K562 (cell line): ENCODE measurements around the gene CD300A. TPM values are rescaled to one million over a fixed set of nuclear protein-coding genes. Genes with fewer than 3 reads are reported as not detected.
A peak's percentile ranks its signal among the peaks of the same experiment; 100 is the strongest.

Source experiments
- ATF6 ChIP-seq: sonication (generic); formaldehyde crosslinking; IDR thresholded peaks from 2 replicates; pipeline ENCODE4 v1.4.0; 2020; ENCODE audit warnings: mild to moderate bottlenecking, missing genetic modification reagents
- BCOR ChIP-seq: fragments of 450-650 bp; IDR thresholded peaks from 2 replicates; pipeline ENCODE4 v1.6.1; 2016
- C11orf30 ChIP-seq: fragments of 450-650 bp; IDR thresholded peaks from 2 replicates; pipeline ENCODE4 v1.6.1; 2016; ENCODE audit warnings: low read depth, mild to moderate bottlenecking
- CREM ChIP-seq: IDR thresholded peaks from 2 replicates; pipeline ENCODE4 v1.6.1; 2014; ENCODE audit warnings: antibody characterized with exemption, low read depth
- JUNB ChIP-seq: fragments of 450-650 bp; formaldehyde crosslinking; conservative IDR thresholded peaks from 2 replicates; pipeline ENCODE4 v1.4.0; 2020; ENCODE audit warnings: mild to moderate bottlenecking
- KDM5B ChIP-seq: fragments of 200-600 bp; sonication (generic); IDR thresholded peaks from 2 replicates; pipeline ENCODE4 v1.6.1; 2012; ENCODE audit warnings: low read depth, mild to moderate bottlenecking, moderate library complexity, low read length, control low read depth, inconsistent platforms; ENCODE audit not compliant: insufficient replicate concordance
- SRSF1 ChIP-seq: fragments of 200-400 bp; formaldehyde crosslinking; IDR thresholded peaks from 2 replicates; pipeline ENCODE4 v1.6.1; 2017; ENCODE audit warnings: mild to moderate bottlenecking, low read depth, low read length, moderate library complexity
- TEAD4 ChIP-seq, 2 experiments: sonication (generic) in 1 of 2; formaldehyde crosslinking in 1 of 2; IDR thresholded peaks; 2 replicates each; pipeline versions ENCODE4 v1.6.1 to v1.8.0; 2012 to 2022; ENCODE audit warnings: borderline replicate concordance in 1 of 2, inconsistent platforms in 1 of 2, low read length in 1 of 2, mild to moderate bottlenecking in 1 of 2, missing genetic modification reagents in 1 of 2
- USF2 ChIP-seq: sonication (generic); formaldehyde crosslinking; IDR thresholded peaks from 2 replicates; pipeline ENCODE4 v1.5.0; 2020; ENCODE audit warnings: missing genetic modification reagents
- ZEB2 ChIP-seq: fragments of 450-650 bp; IDR thresholded peaks from 2 replicates; pipeline ENCODE4 v1.6.1; 2016
- ZNF584 ChIP-seq: fragments of 200-800 bp; sonication (Bioruptor generic); IDR thresholded peaks from 2 replicates; pipeline ENCODE4 v1.6.1; 2016; ENCODE audit warnings: low read depth, mild to moderate bottlenecking, missing genetic modification characterization, missing compliant biosample characterization
- polyA plus RNA-seq, 8 experiments: library from polyadenylated mRNA; depleted of rRNA in 4 of 8; stranded (reverse) in 5 of 8; unstranded in 3 of 8; fragments of >200 nt; fragmentation: Nextera tagmentation in 2 of 8; fragmentation: Illumina TruSeq in 1 of 8; extraction: Ambion mirVana in 2 of 8; extraction: Trizol in 1 of 8; gene quantifications; 2 replicates each; pipeline versions ENCODE4 v1.2.1 to v1.2.3, GENCODE V29; 2011 to 2014; ENCODE audit warnings: inconsistent platforms in 1 of 8, missing spikeins in 1 of 8
- total RNA-seq, 7 experiments: library from RNA; depleted of rRNA in 6 of 7; stranded (reverse); fragments of >200 nt in 6 of 7; fragmentation: Illumina TruSeq in 2 of 7; extraction: Trizol in 2 of 7; gene quantifications; 2 replicates each; pipeline versions ENCODE4 v1.2.1 to v1.2.3, GENCODE V29; 2011 to 2021; ENCODE audit warnings: low replicate concordance in 1 of 7
- TF ChIP-seq, protein P1 (sequence below): sonication (generic); formaldehyde crosslinking; IDR thresholded peaks from 2 replicates; pipeline ENCODE4 v1.8.0; 2023; ENCODE audit warnings: mild to moderate bottlenecking, missing genetic modification reagents
- TF ChIP-seq, protein P2 (sequence below): sonication (generic); formaldehyde crosslinking; IDR thresholded peaks from 2 replicates; pipeline ENCODE4 v1.8.1; 2022; ENCODE audit warnings: missing genetic modification reagents
- TF ChIP-seq, protein P3 (sequence below): fragments of 200-800 bp; sonication (Bioruptor generic); IDR thresholded peaks from 2 replicates; pipeline ENCODE4 v1.6.1; 2016; ENCODE audit warnings: missing genetic modification characterization, missing compliant biosample characterization

CD300A gene
- total and polyA plus RNA-seq, 9 of the 15 experiments (the other 6 are each of a cell fraction or from before 2014, with no cell fraction given) = 0.21 to 1.7 (median 0.41) TPM; not detected in 1

DNA sequence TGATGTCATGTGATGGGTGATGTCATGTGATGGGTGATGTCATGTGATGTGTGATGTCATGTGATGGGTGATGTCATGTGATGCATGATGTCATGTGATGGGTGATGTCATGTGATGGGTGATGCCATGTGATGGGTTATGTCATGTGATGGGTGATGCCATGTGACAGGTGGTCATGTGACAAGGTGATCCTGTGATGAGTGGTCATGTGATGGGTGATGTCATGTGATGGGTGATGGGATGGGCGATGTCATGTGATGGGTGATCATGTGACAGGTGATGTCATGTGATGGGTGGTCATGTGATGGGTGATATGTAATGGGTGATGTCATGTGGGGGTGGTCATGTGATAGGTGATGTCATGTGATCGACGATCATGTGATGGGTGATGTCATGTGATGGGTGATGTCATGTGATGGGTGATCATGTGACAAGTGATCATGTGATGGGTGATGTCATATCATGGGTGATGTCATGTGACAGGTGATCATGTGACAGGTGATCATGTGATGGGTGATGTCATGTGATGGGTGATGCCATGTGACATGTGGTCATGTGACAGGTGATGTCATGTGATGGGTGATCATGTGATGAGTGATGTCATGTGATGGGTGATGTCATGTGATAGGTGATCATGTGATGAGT is 47.7 kb downstream of the CD300A start (continued):
- TF ChIP-seq ATF6 (no peak), CREM (peak; percentile 95), ZNF584 (CRISPR knock-in tag) (0 out of 2 replicates have a peak, but pooled peaks have one; percentile 25), C11orf30 (peak; percentile 54), KDM5B (no peak), USF2 (peak; percentile 73), BCOR (peak; percentile 26; the same call in 1 of the 2 replicates), TEAD4 (IDR thresholded peaks at IDR 0.05; ENCODE audit: low read length) (peak; percentile 61; the same call in 1 of the 2 replicates), TEAD4 (CRISPR knock-in tag; IDR thresholded peaks at IDR 0.05; ENCODE audit: borderline replicate concordance) (no peak), ZEB2 (peak; percentile 44; the same call in 1 of the 2 replicates), SRSF1 (no peak), JUNB (CRISPR knock-in tag) (peak; percentile 80)
- TF ChIP-seq, protein P1, sequence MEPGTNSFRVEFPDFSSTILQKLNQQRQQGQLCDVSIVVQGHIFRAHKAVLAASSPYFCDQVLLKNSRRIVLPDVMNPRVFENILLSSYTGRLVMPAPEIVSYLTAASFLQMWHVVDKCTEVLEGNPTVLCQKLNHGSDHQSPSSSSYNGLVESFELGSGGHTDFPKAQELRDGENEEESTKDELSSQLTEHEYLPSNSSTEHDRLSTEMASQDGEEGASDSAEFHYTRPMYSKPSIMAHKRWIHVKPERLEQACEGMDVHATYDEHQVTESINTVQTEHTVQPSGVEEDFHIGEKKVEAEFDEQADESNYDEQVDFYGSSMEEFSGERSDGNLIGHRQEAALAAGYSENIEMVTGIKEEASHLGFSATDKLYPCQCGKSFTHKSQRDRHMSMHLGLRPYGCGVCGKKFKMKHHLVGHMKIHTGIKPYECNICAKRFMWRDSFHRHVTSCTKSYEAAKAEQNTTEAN (CRISPR knock-in tag) = peak; percentile 88
- TF ChIP-seq, protein P2, sequence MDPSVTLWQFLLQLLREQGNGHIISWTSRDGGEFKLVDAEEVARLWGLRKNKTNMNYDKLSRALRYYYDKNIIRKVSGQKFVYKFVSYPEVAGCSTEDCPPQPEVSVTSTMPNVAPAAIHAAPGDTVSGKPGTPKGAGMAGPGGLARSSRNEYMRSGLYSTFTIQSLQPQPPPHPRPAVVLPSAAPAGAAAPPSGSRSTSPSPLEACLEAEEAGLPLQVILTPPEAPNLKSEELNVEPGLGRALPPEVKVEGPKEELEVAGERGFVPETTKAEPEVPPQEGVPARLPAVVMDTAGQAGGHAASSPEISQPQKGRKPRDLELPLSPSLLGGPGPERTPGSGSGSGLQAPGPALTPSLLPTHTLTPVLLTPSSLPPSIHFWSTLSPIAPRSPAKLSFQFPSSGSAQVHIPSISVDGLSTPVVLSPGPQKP (CRISPR knock-in tag) = no peak
- TF ChIP-seq, protein P3, sequence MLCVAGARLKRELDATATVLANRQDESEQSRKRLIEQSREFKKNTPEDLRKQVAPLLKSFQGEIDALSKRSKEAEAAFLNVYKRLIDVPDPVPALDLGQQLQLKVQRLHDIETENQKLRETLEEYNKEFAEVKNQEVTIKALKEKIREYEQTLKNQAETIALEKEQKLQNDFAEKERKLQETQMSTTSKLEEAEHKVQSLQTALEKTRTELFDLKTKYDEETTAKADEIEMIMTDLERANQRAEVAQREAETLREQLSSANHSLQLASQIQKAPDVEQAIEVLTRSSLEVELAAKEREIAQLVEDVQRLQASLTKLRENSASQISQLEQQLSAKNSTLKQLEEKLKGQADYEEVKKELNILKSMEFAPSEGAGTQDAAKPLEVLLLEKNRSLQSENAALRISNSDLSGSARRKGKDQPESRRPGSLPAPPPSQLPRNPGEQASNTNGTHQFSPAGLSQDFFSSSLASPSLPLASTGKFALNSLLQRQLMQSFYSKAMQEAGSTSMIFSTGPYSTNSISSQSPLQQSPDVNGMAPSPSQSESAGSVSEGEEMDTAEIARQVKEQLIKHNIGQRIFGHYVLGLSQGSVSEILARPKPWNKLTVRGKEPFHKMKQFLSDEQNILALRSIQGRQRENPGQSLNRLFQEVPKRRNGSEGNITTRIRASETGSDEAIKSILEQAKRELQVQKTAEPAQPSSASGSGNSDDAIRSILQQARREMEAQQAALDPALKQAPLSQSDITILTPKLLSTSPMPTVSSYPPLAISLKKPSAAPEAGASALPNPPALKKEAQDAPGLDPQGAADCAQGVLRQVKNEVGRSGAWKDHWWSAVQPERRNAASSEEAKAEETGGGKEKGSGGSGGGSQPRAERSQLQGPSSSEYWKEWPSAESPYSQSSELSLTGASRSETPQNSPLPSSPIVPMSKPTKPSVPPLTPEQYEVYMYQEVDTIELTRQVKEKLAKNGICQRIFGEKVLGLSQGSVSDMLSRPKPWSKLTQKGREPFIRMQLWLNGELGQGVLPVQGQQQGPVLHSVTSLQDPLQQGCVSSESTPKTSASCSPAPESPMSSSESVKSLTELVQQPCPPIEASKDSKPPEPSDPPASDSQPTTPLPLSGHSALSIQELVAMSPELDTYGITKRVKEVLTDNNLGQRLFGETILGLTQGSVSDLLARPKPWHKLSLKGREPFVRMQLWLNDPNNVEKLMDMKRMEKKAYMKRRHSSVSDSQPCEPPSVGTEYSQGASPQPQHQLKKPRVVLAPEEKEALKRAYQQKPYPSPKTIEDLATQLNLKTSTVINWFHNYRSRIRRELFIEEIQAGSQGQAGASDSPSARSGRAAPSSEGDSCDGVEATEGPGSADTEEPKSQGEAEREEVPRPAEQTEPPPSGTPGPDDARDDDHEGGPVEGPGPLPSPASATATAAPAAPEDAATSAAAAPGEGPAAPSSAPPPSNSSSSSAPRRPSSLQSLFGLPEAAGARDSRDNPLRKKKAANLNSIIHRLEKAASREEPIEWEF (CRISPR knock-in tag) = 0 out of 2 replicates have a peak, but pooled peaks have one; percentile 65
